ENCODE data around the gene KCNG2. TPM values are rescaled to one million over a fixed set of nuclear protein-coding genes. Genes with fewer than 3 reads are reported as not detected.

KCNG2 gene
- total and polyA plus RNA-seq, 10 of the 15 experiments (the other 5 are each of a cell fraction or from before 2014, with no cell fraction given) = 0.20 to 0.23 TPM; not detected in 8

GRCh38 chr18:79942786-79943607, 145.3 kb downstream of the KCNG2 start:
- TF ChIP-seq, protein P1, sequence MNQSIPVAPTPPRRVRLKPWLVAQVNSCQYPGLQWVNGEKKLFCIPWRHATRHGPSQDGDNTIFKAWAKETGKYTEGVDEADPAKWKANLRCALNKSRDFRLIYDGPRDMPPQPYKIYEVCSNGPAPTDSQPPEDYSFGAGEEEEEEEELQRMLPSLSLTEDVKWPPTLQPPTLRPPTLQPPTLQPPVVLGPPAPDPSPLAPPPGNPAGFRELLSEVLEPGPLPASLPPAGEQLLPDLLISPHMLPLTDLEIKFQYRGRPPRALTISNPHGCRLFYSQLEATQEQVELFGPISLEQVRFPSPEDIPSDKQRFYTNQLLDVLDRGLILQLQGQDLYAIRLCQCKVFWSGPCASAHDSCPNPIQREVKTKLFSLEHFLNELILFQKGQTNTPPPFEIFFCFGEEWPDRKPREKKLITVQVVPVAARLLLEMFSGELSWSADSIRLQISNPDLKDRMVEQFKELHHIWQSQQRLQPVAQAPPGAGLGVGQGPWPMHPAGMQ (IDR thresholded peaks at IDR 0.05; ENCODE audit: borderline replicate concordance) = no peak
- TF ChIP-seq NR2F1 (conservative IDR thresholded peaks at IDR 0.05) (no peak), BHLHE40 (IDR thresholded peaks at IDR 0.05; ENCODE audit: borderline replicate concordance in 1 of 2, low read depth in 2 of 2, low read length in 1 of 2) (no peak), ZNF622 (IDR thresholded peaks at IDR 0.05) (no peak), SREBF2 (IDR thresholded peaks at IDR 0.05; ENCODE audit: low read length) (no peak), HCFC1 (IDR thresholded peaks at IDR 0.05; ENCODE audit: low read length) (no peak), PAX5 (IDR thresholded peaks at IDR 0.05; ENCODE audit: borderline replicate concordance, low read depth, low read length) (no peak), BCL11A (IDR thresholded peaks at IDR 0.05; ENCODE audit: low read depth, low read length) (no peak)

More at GRCh38 chr18:79942786-79943607, 145.3 kb downstream of the KCNG2 start:
- Histone ChIP-seq H3K4me3 (no peak overlapping the region), H3K9me3 (replicated peaks; ENCODE audit: control insufficient read depth, insufficient read depth, low read length) (no peaks in the 10 kb centered on the region; the same call in 2 of the 3 replicates), H4K20me1 (ENCODE audit: control insufficient read depth, insufficient read depth) (no peaks in the 10 kb centered on the region), H3K27ac (ENCODE audit: control insufficient read depth, insufficient read depth) (no peak overlapping the region), H2AFZ (ENCODE audit: control insufficient read depth, low read depth, low read length) (no peak overlapping the region), H3K9ac (ENCODE audit: control insufficient read depth, insufficient read depth, low read length) (no peak overlapping the region), H3K36me3 (ENCODE audit: control insufficient read depth in 2 of 2, insufficient read depth in 2 of 2, low read length in 1 of 2) (peaks cover 10 to 14% of the 10 kb centered on the region in 2 experiments), H3K4me1 (ENCODE audit: control insufficient read depth, insufficient read depth, low read length) (peaks cover 30% of the 10 kb centered on the region), H3K27me3 (replicated peaks in 1 of 2; ENCODE audit: control insufficient read depth in 2 of 2, insufficient read depth in 2 of 2, low read length in 1 of 2) (no peaks in the 10 kb centered on the region), H3K79me2 (ENCODE audit: control insufficient read depth, insufficient read depth, low read length) (peaks cover 13% of the 10 kb centered on the region), H3K4me2 (ENCODE audit: control insufficient read depth, insufficient read depth) (no peak overlapping the region)
- DNase-seq (ENCODE audit: low read depth, low spot score) = no peak
- RAD21 ChIA-PET (ENCODE audit: unreplicated experiment) = no interaction called here
- no peak for ATAC-seq
- POLR2A ChIA-PET = no interaction called here
- intact Hi-C loops (cut with micrococcal nuclease; ENCODE audit: unreplicated experiment) = no loop called here
- in situ Hi-C loops (cut with MboI) = no loop called here
- CTCF ChIA-PET = interaction anchor here (0.8 kb wide), 1 partner anchor 20 kb away, joined by 3 read pairs; no protein-coding TSS in a partner anchor
- no peak for FAIRE-seq
- BruUV-seq (replicated peaks) = no TSS peak
- 92% methylated on average over 30 of the region's 31 CpGs for WGBS (ENCODE audit: insufficient coverage, insufficient replicate concordance, low lambda C conversion rate, missing lambda C conversion rate)
- SMC1A ChIA-PET (ENCODE audit: uncharacterized antibody, unreplicated experiment) = interaction anchor here (1.0 kb wide), 1 partner anchor 163 kb away, joined by 3 read pairs; no protein-coding TSS in a partner anchor

Data from GM12878 (cell line).